Measurements from ENCODE around the gene RIC8A.

The RIC8A gene

DNA sequence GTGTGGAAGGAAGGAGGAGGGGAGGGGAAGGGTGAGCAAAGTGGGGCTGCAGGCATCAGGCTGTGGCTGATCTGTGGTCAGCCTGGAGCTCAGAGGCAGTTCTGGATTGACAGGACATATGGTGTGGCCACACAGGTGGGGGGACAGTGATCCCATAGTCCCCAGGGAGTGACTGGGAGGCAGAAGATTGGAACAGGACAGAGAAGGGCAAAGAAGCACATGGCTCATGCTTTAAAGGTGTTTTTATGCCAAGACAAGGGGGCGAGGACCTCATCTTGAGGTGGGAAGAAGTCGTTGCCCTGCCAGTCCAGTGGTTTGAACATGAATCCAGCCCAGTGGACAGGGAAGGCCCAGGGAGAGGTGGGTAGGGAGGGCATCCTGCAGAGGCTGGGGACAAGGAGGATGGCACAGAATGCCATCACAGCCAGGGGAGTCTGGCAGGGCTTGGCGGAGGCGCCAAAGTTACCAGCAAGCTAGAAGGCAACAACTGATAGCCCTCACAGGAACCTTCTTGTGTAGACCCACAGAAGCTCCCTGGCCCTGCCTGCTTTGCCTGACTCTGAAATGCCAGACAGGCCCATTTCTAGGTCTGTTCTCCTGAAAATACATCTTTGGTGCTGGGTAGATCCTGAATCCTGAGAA lies 3.4 kb upstream of the RIC8A start:
- in situ Hi-C loops (cut with MboI; ENCODE audit: low sequenced_read_pairs): no loop called here

- in situ Hi-C loops (cut with MboI; ENCODE audit: low sequenced_read_pairs): no loop called here
Measured at GRCh38 chr11:204587-205109, 2.9 kb upstream of the RIC8A start.

DNA sequence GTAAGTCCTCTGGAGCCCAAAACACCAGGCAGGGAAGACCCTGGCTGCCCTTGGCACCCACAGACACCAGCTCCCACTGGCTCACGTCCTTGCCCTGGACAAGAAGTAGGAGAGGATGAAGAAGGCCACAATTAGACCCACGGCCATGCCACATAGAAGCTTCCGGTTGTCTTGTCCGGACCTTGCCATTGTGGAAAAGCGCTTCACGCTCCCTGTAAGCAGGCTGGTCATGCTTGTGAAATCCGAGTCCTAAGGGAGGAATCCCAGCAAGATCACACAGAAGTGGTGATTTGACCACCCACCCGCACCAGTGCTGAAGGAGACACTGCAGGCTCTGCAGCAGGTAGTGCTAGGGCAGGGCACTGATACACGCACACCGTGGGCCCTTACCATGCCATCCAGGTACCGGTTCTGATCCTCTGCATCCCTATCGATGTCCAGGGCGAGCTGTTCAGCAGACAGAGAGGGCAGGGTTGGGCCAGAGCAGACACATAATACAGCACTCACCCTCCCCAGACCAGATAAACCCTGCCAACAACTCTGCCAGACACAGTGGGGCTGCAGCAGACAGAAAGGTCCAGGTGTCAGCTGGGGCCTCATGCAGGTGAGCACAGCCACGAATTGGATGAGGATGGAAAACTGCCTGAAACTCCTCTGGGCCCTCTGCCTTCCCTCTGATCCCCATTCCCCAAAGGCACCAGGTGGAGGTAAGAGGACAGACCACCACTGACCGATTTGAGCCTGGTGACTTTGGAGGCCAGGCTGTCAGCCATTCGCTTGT lies 2.1 kb upstream of the RIC8A start:
- in situ Hi-C loops (cut with MboI; ENCODE audit: low sequenced_read_pairs): no loop called here

DNA sequence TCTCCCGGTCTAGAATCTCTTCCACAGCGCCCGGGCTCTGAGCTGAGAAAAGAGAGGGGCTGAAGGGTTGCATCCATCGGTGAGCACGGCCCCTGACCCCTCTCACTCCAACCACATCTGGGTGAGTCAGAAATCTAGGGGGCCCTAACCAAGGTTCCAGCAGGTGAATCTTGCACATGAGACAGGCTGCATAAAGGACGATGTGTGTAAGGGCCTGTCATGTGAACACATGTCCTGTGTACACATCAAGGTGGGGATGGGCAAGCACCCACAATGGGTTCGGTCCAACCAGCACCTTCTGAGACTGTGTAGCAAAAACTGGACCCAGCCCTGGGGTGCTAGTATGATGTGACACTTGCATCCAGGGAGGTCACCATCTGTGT lies 1.5 kb upstream of the RIC8A start:
- in situ Hi-C loops (cut with MboI; ENCODE audit: low sequenced_read_pairs): no loop called here

DNA sequence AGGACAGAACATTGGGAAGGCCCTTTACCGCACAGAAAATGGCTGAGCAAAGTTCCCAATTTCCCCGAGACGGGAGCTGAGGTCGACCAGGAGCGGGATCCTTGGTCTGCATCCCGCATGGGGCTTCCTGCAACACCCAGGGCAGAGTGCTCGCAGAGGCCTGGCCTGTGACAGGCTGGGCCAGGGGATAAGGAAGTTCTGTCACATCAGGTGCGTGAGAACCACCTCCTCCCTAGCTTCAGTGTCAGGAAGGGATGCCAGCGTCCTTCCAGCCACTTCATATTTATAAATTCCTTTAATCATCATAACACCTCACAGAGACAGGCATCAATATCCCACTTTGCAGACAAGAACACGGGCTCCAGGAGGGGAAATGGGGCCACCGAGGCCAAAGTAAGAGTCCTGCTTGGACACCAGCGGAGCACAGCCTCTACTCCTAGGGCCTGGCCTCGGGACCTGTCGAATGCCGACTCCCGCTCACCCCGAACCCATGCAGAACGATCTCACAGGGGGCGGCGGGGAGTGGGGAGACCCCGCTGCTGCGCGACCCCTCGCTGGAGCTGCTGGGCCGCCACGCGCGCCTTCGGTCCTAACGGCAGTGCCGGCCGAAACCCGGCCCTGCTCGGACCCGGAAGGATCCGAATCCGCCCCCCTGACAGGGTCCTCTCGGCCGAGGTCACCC lies 841 bp upstream of the RIC8A start:
- in situ Hi-C loops (cut with MboI; ENCODE audit: low sequenced_read_pairs): no loop called here

- in situ Hi-C loops (cut with MboI; ENCODE audit: low sequenced_read_pairs): no loop called here
Measured at GRCh38 chr11:207863-208180, 314 bp downstream of the RIC8A start.

DNA sequence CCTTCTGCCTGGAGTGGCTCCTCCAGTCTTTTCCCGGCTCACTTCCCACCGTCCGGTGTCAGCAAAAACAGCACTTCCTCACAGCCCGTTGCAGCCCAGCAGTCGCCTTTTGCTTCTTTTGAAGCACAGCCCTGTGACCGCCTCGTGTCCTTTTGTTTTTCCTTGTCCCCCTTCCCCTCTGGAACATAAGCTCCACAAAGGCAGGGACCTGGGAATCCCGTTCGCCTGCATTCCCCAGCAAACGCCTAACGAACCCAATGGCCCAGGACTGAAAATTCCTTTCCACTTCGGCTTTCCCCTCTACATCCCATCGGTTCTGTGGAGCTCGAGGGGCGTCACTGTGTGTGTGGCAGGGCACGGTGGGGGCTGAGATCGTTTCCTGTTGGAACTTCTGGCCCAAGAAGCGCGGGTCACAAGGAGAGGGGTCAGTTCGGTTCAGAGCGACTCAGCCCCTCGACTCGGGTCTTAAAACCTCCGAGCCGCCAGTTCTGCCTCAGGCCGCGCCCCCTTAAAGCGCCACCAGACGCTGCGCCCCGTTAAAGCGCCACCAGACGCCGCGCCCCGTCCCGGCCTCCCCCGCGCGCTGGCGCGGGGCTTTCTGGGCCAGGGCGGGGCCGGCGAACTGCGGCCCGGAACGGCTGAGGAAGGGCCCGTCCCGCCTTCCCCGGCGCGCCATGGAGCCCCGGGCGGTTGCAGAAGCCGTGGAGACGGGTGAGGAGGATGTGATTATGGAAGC lies 841 bp downstream of the RIC8A start:
- in situ Hi-C loops (cut with MboI; ENCODE audit: low sequenced_read_pairs): no loop called here

DNA sequence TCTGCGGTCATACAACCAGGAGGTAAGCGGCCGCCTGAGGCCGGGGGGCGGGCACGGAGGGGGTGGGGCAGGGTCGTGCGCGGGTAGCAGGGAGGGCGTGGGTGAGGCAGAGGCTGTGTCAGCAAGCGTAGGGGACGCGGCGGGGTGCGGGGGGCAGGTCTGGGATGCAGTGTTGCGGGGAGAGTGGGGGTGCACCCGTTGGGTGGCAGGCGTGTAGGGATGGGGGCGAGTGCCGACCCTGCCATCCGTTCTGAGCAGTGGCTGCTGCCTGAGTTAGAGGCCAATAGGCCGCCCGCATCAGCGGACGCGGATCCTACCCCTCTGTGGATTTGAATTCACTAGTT lies 1.4 kb downstream of the RIC8A start:
- in situ Hi-C loops (cut with MboI; ENCODE audit: low sequenced_read_pairs): no loop called here

- in situ Hi-C loops (cut with MboI; ENCODE audit: low sequenced_read_pairs): no loop called here
Measured at GRCh38 chr11:209275-210121, 2.0 kb downstream of the RIC8A start.

- in situ Hi-C loops (cut with MboI; ENCODE audit: low sequenced_read_pairs): no loop called here
Measured at GRCh38 chr11:210122-210802, 2.8 kb downstream of the RIC8A start.

DNA sequence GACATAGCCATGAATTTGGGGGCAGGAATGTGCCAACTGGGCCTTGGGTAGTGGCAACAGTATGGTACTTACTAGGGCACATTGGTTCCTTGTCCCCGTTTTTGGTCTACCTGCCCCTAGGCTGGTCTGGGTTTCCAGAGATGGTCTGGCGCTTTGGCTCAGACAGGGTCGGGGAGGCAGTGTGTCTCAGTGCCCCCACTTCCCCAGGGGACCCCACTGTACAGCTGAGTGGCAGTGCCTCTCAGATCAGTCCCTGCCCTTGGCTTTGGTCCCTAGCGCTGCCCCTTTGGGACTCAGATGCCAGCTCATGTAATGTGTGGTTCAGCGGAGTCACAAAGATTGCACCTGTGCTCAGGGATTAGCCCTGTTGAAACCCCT lies 3.3 kb downstream of the RIC8A start:
- in situ Hi-C loops (cut with MboI; ENCODE audit: low sequenced_read_pairs): no loop called here

- in situ Hi-C loops (cut with MboI; ENCODE audit: low sequenced_read_pairs): no loop called here
Measured at GRCh38 chr11:211295-211694, 3.8 kb downstream of the RIC8A start.

GRCh38 chr11:211741-212140 lies 4.2 kb downstream of the RIC8A start:
- in situ Hi-C loops (cut with MboI; ENCODE audit: low sequenced_read_pairs): no loop called here

- in situ Hi-C loops (cut with MboI; ENCODE audit: low sequenced_read_pairs): no loop called here
Measured at GRCh38 chr11:212150-213100, 4.9 kb downstream of the RIC8A start.

DNA sequence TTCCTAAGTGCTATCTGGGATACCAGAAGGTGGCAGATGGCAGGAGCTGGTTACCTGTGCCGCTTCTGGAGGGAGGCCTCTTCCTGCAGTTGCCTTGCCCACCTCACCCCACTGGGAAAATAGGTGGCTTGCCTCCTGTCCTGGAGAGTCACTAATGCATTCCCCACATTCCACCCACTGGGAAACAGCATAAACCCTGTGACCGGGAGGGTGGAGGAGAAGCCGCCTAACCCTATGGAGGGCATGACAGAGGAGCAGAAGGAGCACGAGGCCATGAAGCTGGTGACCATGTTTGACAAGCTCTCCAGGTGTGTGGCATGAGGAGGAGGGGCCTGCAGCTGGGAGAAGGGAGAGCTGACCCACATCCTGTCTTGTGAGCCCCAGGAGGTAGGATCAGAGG lies 5.6 kb downstream of the RIC8A start:
- in situ Hi-C loops (cut with MboI; ENCODE audit: low sequenced_read_pairs): no loop called here

- in situ Hi-C loops (cut with MboI; ENCODE audit: low sequenced_read_pairs): no loop called here
Measured at GRCh38 chr11:214083-214482, 6.6 kb downstream of the RIC8A start.

- in situ Hi-C loops (cut with MboI; ENCODE audit: low sequenced_read_pairs): no loop called here
Measured at GRCh38 chr11:215581-216037, 8.1 kb downstream of the RIC8A start.

DNA sequence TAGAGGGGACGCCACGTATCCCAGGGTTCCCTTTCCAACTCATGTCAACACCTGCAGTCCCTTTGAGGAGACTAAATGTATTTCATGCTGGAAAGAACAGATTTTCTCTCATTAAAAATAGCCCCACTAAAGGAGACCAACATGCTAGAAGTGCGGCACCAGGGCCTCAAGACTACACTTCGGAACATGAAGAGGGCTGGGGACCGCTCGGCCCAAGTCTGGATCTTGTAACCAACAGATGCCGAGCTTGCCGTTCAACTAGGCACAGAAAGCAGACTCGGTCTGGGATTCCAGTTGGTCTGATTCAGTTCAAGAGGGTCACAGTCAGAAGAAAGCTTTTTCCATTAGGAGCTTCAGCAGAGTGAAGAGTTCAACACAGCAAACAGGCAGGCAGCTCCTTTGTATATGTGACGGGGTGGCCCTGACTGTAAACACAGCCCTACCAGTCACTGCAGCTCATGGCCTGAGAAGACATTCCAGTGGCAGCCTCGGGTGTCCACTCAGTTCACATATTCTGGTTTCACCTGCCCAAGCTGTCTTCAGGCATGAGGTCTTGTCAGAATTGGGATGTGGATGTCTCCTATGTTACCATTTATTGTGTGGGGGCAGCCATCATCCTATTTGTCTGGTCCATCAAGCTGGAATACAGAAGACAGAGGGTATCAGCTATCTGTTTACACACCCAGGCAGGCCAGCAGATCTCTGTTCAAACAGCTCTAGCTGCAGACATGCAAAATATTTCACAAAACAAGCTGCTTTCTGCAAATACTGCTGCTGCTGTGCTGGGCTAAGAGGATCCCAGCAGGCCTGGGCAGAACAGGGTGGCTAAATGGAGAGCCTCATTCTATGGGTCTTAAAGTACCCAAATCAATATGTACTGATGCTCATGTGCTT lies 8.8 kb downstream of the RIC8A start:
- in situ Hi-C loops (cut with MboI; ENCODE audit: low sequenced_read_pairs): no loop called here
